ENCODE results near the gene MTHFD1L.

DNA sequence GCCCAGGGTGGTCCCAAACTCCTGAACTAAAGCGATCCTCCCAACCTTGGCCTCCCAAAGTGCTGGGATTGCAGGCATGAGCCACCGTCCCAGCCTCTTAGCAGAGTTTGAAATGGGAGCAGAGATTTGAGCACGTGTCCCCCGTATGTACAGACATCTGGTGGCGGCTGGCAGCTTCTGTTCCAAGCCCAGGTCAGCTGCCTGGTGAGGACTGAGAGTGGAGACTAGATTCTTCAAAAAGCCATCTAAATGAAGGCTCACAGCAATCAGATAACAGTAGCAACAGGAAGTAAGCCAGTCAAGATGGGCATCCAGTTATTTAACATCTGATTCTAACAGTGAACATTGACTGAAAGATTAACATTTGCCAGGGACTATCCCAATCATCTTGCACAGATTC lies 246.2 kb downstream of the MTHFD1L start:
- TF ChIP-seq, protein P1, sequence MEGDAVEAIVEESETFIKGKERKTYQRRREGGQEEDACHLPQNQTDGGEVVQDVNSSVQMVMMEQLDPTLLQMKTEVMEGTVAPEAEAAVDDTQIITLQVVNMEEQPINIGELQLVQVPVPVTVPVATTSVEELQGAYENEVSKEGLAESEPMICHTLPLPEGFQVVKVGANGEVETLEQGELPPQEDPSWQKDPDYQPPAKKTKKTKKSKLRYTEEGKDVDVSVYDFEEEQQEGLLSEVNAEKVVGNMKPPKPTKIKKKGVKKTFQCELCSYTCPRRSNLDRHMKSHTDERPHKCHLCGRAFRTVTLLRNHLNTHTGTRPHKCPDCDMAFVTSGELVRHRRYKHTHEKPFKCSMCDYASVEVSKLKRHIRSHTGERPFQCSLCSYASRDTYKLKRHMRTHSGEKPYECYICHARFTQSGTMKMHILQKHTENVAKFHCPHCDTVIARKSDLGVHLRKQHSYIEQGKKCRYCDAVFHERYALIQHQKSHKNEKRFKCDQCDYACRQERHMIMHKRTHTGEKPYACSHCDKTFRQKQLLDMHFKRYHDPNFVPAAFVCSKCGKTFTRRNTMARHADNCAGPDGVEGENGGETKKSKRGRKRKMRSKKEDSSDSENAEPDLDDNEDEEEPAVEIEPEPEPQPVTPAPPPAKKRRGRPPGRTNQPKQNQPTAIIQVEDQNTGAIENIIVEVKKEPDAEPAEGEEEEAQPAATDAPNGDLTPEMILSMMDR (IDR thresholded peaks at IDR 0.05), result no peak
- TF ChIP-seq POLR2A (IDR thresholded peaks at IDR 0.05), result no peak

Measured in Peyer's patch (tissue), 4 donors.